NCI-H345 treated with DMSO at 0.1 percent for 48 hours (cell line): ENCODE measurements around the gene SLC25A38.
A peak's percentile ranks its signal among the peaks of the same experiment; 100 is the strongest.
"Not testable (repeated sequence)": the region's sequence is repeated elsewhere in the genome, so short reads cannot be mapped to it uniquely, and the experiment has no call there.

ENCODE experiments used
- DNase-seq: peaks from one replicate; lab custom pipeline; 2025; ENCODE audit not compliant: unreplicated experiment; lab: John Stamatoyannopoulos, UW

Gene SLC25A38

DNA sequence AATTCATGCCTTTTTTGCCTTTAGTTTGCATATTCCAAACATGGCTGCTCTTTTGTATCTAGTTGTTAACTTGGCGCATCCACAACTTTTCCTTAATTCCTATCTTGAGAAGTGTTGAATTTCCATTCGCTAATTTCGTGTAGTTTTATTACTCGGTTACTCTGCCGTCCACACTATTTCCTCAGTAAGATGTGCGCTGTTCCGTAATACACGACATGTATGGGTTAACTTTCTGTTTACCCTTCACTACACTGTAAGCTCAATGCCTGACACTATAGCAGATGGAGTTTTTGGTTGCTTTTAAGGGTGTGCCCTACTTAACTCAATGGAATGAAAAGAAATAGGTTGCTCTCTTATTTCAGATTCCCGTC is 24.1 kb downstream of the SLC25A38 start:
- DNase-seq = no peak

DNA sequence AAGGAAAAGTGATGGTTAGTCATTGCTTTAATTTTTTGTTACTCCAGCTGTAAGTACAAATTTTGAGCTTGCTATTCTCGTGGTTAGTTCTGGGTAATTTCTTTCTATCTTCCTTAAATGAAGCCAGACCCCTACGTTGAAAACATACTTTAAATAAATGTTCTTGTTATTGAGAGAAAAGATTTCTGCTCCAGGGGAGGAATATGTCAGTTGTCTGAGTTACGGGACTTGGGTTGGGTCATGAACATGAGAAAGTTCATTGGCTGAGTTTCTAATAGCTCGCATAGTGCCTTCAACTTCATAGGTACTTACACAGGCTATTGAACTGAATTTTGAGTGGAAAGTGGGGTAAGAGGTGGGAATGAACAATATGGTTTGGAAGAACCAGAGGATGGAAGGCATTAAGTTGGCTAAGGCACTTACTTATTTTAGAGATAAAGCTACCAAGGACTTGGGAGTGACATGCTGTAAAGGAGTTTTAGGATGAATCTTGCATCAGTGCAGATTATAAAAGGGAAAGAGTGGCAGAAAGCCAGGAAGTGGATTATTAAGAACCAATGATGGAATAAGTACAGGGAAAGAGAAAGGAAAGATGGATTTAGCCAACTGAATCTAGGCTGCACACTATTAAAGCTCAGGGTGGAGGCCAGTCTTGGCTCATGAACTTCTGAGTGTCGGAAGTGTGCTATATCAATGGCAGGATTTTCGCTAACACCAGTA is 24.8 kb downstream of the SLC25A38 start:
- DNase-seq = no peak

GRCh38 chr3:39408493-39409372 is 25.6 kb downstream of the SLC25A38 start:
- no peak for DNase-seq

- no peak for DNase-seq
Measured at GRCh38 chr3:39409514-39410136, 26.5 kb downstream of the SLC25A38 start.

- no peak for DNase-seq
Measured at GRCh38 chr3:39410893-39411292, 27.7 kb downstream of the SLC25A38 start.

DNA sequence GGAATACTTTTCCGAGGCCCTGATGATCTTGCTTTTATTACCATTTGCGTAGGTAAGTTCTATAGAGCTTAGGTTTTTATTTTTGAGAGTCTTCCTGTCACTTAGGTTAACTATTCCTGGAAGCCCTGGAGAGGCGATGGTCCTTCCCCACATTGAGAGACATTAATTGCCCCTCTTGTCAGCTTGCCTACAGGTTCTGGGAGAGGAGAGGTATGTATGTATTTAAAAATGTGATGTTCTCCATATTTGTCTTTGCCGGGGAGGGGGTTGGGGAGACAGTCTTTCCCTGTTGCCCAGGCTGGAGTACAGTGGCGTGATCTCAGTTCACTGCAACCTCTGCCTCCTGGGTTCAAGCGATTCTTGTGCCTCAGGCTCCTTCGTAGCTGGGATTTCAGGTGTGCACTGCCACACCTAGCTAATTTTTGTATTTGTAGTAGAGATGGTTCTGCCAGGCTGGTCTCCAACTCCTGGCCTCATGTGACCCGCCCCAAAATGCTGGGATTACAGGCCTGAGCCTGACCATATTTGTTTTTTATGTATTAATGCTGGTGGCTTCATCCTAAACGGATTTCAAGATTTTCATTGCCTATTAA is 29.6 kb downstream of the SLC25A38 start:
- no peak for DNase-seq

- no peak for DNase-seq
Measured at GRCh38 chr3:39413691-39414420, 30.7 kb downstream of the SLC25A38 start.

GRCh38 chr3:39414421-39414907 is 31.3 kb downstream of the SLC25A38 start:
- no peak for DNase-seq

DNA sequence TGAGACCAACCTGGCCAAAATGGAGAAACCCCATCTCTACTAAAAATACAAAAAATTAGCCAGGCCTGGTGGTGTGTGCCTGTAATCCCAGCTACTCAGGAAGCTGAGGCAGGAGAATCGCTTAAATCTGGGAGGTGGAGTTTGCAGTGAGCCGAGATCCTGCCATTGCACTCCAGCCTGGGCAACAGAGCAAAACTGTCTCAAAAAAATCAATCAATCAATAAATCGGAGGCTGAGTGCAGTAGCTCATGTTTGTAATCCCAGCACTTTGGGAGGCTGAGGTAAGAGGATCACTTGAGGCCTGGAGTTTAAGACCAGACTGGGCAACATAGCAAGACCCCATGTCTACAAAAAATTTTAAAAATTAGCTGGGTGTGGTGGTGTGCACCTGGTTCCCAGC is 32.1 kb downstream of the SLC25A38 start:
- DNase-seq = not testable (repeated sequence)

- no peak for DNase-seq
Measured at GRCh38 chr3:39415983-39416382, 32.8 kb downstream of the SLC25A38 start.

GRCh38 chr3:39416998-39417397 is 33.8 kb downstream of the SLC25A38 start:
- DNase-seq = not testable (repeated sequence)

DNA sequence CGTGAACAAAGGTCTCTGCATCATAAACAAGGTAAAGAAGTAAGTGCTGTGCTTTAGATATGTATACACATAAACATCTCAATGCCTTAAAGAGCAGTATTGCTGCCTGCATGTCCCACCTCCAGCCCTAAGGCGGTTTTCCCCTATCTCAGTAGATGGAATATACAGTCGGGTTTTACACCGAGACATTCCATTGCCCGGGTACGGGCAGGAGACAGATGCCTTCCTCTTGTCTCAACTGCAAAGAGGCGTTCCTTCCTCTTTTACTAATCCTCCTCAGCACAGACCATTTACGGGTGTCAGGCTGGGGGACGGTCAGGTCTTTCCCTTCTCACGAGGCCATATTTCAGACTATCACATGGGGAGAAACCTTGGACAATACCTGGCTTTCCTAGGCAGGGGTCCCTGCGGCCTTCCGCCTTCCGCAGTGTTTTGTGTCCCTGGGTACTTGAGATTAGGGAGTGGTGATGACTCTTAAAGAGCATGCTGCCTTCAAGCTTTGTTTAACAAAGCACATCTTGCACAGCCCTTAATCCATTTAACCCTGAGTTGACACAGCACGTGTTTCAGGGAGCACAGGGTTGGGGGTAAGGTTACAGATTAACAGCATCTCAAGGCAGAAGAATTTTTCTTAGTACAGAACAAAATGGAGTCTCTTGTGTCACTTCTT is 35.5 kb downstream of the SLC25A38 start:
- not testable (repeated sequence) for DNase-seq

DNA sequence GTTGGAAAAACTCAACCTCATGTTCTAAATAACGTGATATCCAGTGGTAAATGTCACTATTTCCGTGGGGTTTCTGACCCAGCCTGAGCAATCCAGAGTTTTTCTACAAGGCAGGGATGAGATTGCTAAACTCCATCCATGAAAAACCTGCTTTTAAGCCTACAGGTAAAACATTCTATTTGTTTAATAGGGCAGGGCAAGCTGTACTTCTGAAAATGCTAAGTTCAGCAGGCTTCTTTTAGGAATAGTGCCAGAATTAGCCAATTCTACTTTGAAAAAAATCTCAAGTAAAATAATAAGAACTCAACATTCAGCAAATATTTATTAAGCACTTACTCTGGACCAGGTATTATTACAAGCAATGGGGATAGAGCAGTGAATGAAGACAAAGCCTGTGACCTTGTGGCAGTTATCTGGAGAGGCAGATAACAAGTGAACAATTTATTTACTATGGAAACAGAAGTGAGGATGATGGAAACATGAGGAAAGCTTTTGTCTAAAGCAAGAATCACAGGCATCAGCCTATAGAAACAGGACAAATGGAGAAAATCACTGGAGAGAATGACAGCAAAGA is 36.7 kb downstream of the SLC25A38 start:
- DNase-seq = no peak

DNA sequence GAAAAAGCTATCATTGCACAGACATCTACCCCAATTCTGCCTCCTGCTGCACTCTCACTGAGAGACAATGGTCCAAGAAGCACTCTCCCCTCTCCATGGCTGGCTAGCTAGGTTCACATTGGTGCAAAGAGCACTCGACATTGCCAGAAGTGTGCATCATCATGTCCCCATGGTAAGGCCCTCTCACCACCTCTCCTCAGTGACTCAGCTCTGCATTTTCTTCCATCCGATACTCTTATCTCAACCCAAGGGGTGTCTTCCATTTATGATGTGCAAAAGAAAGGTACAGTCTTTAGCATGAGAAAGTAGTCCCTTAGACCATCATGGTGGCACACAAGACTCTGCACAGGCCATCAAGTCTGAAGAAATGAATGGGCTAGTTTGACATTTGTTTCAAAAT is 37.4 kb downstream of the SLC25A38 start:
- DNase-seq = no peak

GRCh38 chr3:39423436-39423970 is 40.3 kb downstream of the SLC25A38 start:
- no peak for DNase-seq

GRCh38 chr3:39426312-39426711 is 43.1 kb downstream of the SLC25A38 start:
- DNase-seq = no peak

GRCh38 chr3:39427506-39427905 is 44.3 kb downstream of the SLC25A38 start:
- DNase-seq = no peak

DNA sequence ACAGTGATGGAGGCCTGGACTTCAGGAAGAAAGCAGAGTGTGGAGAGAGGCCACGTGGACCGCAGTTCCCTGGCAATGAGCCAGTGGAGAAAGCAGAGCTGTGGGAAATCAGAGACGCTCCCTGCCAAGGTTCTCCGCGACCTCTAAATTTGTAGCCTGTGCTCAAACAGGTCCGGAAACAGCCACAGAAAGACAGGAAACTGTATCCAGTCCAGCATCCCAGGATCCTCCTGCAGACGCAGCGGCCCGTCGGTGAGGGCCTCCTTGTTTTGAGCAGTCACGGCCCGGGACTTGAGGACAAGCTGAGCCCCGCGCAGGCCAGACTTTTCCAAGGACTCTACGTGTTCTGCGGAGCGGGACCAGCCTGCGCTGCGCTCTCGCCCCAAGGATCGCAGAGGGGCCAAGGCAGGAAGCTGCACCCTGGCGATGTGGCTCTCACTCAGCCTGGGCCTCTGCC is 45.6 kb downstream of the SLC25A38 start:
- DNase-seq = peak; percentile 0

- no peak for DNase-seq
Measured at GRCh38 chr3:39429466-39429865, 46.3 kb downstream of the SLC25A38 start.
